IPS-15b (cell line): Measurements from ENCODE around the gene MLKL.
"Not testable (repeated sequence)": the region's sequence is repeated elsewhere in the genome, so short reads cannot be mapped to it uniquely, and the experiment has no call there.

Source experiments
- H3K27me3 ChIP-seq: one replicate; pipeline ENCODE4 v1.6.1; 2013; ENCODE audit warnings: low read length; ENCODE audit not compliant: control insufficient read depth, insufficient read depth
- H3K36me3 ChIP-seq: one replicate; pipeline ENCODE4 v1.6.1; 2013; ENCODE audit warnings: low read length; ENCODE audit not compliant: control insufficient read depth, insufficient read depth
- H3K4me1 ChIP-seq: one replicate; pipeline ENCODE4 v1.6.1; 2013; ENCODE audit warnings: mild to moderate bottlenecking, low read length; ENCODE audit not compliant: control insufficient read depth, insufficient read depth
- H3K4me3 ChIP-seq: one replicate; pipeline ENCODE4 v1.5.1; 2013; ENCODE audit warnings: low read depth, low read length
- H3K9ac ChIP-seq: one replicate; pipeline ENCODE4 v1.6.1; 2013; ENCODE audit warnings: low read depth, mild to moderate bottlenecking, low read length
- H3K9me3 ChIP-seq: one replicate; pipeline ENCODE4 v1.6.1; 2013; ENCODE audit warnings: mild to moderate bottlenecking, low read length; ENCODE audit not compliant: control insufficient read depth, insufficient read depth

The MLKL gene

GRCh38 chr16:74729783-74730683 is 29.4 kb upstream of the MLKL start:
- Histone ChIP-seq H3K36me3 (peaks cover 2% of the 10 kb centered on the region), H3K27me3 (no peaks in the 10 kb centered on the region), H3K4me3 (no peak overlapping the region), H3K9me3 (no peaks in the 10 kb centered on the region), H3K9ac (no peak overlapping the region), H3K4me1 (peaks cover 15% of the 10 kb centered on the region)

GRCh38 chr16:74727903-74728302 is 27.2 kb upstream of the MLKL start:
- Histone ChIP-seq H3K4me1 (peaks cover 4% of the 10 kb centered on the region), H3K4me3 (no peak overlapping the region), H3K27me3 (no peaks in the 10 kb centered on the region), H3K9me3 (no peaks in the 10 kb centered on the region), H3K9ac (no peak overlapping the region), H3K36me3 (peaks cover 2% of the 10 kb centered on the region)

- Histone ChIP-seq H3K36me3 (peaks cover 2% of the 10 kb centered on the region), H3K4me3 (no peak overlapping the region), H3K9ac (no peak overlapping the region), H3K27me3 (no peaks in the 10 kb centered on the region), H3K9me3 (no peaks in the 10 kb centered on the region), H3K4me1 (peaks cover 4% of the 10 kb centered on the region)
These were observed 26.1 kb upstream of the MLKL start for GRCh38 chr16:74726716-74727115.

- no peak overlapping the region for H3K9ac ChIP-seq
- H3K9me3 ChIP-seq, result no peaks in the 10 kb centered on the region
- peaks cover 4% of the 10 kb centered on the region for H3K4me1 ChIP-seq
- no peaks in the 10 kb centered on the region for H3K27me3 ChIP-seq
- peaks cover 2% of the 10 kb centered on the region for H3K36me3 ChIP-seq
- H3K4me3 ChIP-seq, result no peak overlapping the region
These were observed 25.2 kb upstream of the MLKL start for GRCh38 chr16:74725651-74726455.

- Histone ChIP-seq H3K9me3 (no peaks in the 10 kb centered on the region), H3K27me3 (no peaks in the 10 kb centered on the region), H3K9ac (no peak overlapping the region), H3K4me1 (no peaks in the 10 kb centered on the region), H3K4me3 (no peak overlapping the region), H3K36me3 (peaks cover 2% of the 10 kb centered on the region)
These were observed 24.3 kb upstream of the MLKL start for GRCh38 chr16:74724820-74725549.

GRCh38 chr16:74723256-74723655 is 22.6 kb upstream of the MLKL start:
- no peak overlapping the region for H3K4me3 ChIP-seq
- H3K36me3 ChIP-seq, result peaks cover 2% of the 10 kb centered on the region
- H3K27me3 ChIP-seq, result no peaks in the 10 kb centered on the region
- H3K4me1 ChIP-seq, result no peaks in the 10 kb centered on the region
- H3K9ac ChIP-seq, result no peak overlapping the region
- H3K9me3 ChIP-seq, result no peaks in the 10 kb centered on the region

GRCh38 chr16:74722156-74722555 is 21.5 kb upstream of the MLKL start:
- H3K27me3 ChIP-seq, H3K36me3 ChIP-seq, H3K9me3 ChIP-seq, H3K9ac ChIP-seq, H3K4me3 ChIP-seq, H3K4me1 ChIP-seq: not testable (repeated sequence)

GRCh38 chr16:74721716-74722115 is 21.1 kb upstream of the MLKL start:
- Histone ChIP-seq H3K27me3 (no peaks in the 10 kb centered on the region), H3K9me3 (no peaks in the 10 kb centered on the region), H3K4me1 (no peaks in the 10 kb centered on the region), H3K4me3 (no peak overlapping the region), H3K36me3 (no peaks in the 10 kb centered on the region), H3K9ac (no peak overlapping the region)

GRCh38 chr16:74720579-74720978 is 19.9 kb upstream of the MLKL start:
- Histone ChIP-seq H3K4me3 (no peak overlapping the region), H3K36me3 (no peaks in the 10 kb centered on the region), H3K27me3 (no peaks in the 10 kb centered on the region), H3K4me1 (no peaks in the 10 kb centered on the region), H3K9ac (no peak overlapping the region), H3K9me3 (no peaks in the 10 kb centered on the region)

- no peaks in the 10 kb centered on the region for H3K27me3 ChIP-seq
- no peaks in the 10 kb centered on the region for H3K36me3 ChIP-seq
- no peaks in the 10 kb centered on the region for H3K4me1 ChIP-seq
- no peak overlapping the region for H3K4me3 ChIP-seq
- H3K9me3 ChIP-seq, result no peaks in the 10 kb centered on the region
- no peak overlapping the region for H3K9ac ChIP-seq
These were observed 18.3 kb upstream of the MLKL start for GRCh38 chr16:74718741-74719610.

GRCh38 chr16:74718140-74718539 is 17.5 kb upstream of the MLKL start:
- H3K4me1 ChIP-seq, result no peaks in the 10 kb centered on the region
- no peaks in the 10 kb centered on the region for H3K36me3 ChIP-seq
- no peaks in the 10 kb centered on the region for H3K27me3 ChIP-seq
- H3K9me3 ChIP-seq, result no peaks in the 10 kb centered on the region
- H3K4me3 ChIP-seq, result no peak overlapping the region
- H3K9ac ChIP-seq, result no peak overlapping the region
